H9 (cell line): Measurements from ENCODE around the gene CREG1. TPM values are rescaled to one million over a fixed set of nuclear protein-coding genes. Genes with fewer than 3 reads are reported as not detected.

Experiments used
- DNase-seq: peaks from one replicate; pipeline ENCODE4 v3.0.0-alpha.2; 2017
- H2AFZ ChIP-seq: one replicate; pipeline ENCODE4 v1.6.1; 2013; ENCODE audit warnings: mild to moderate bottlenecking, low read length, control low read depth, moderate library complexity
- H2AK5ac ChIP-seq: 2 replicates; pipeline ENCODE4 v1.6.1; 2013; ENCODE audit warnings: low read length, control low read depth, mixed read lengths; ENCODE audit not compliant: insufficient read length
- H2BK120ac ChIP-seq: one replicate; pipeline ENCODE4 v1.6.1; 2013; ENCODE audit warnings: low read depth, mild to moderate bottlenecking, low read length, control low read depth, inconsistent platforms; ENCODE audit not compliant: poor library complexity, severe bottlenecking
- H2BK12ac ChIP-seq: 2 replicates; pipeline ENCODE4 v1.6.1; 2013; ENCODE audit warnings: low read length, control low read depth, mixed read lengths, low read depth; ENCODE audit not compliant: insufficient read length
- H2BK15ac ChIP-seq: 2 replicates; pipeline ENCODE4 v1.6.1; 2013; ENCODE audit warnings: low read depth, low read length, control low read depth
- H2BK20ac ChIP-seq: one replicate; pipeline ENCODE4 v1.6.1; 2013; ENCODE audit warnings: low read depth, mild to moderate bottlenecking, low read length, control low read depth, inconsistent platforms; ENCODE audit not compliant: poor library complexity, severe bottlenecking
- H2BK5ac ChIP-seq: 2 replicates; pipeline ENCODE4 v1.6.1; 2013; ENCODE audit warnings: low read length, control low read depth, mixed read lengths; ENCODE audit not compliant: insufficient read length
- H3K14ac ChIP-seq: 2 replicates; pipeline ENCODE4 v1.6.1; 2013; ENCODE audit warnings: low read length, control low read depth; ENCODE audit not compliant: insufficient read depth
- H3K18ac ChIP-seq: 2 replicates; pipeline ENCODE4 v1.6.1; 2013; ENCODE audit warnings: low read depth, mild to moderate bottlenecking, mixed read lengths, low read length, control low read depth; ENCODE audit not compliant: insufficient read length
- H3K23ac ChIP-seq: 2 replicates; pipeline ENCODE4 v1.6.1; 2013; ENCODE audit warnings: low read length, control low read depth, mixed read lengths, low read depth; ENCODE audit not compliant: insufficient read length
- H3K23me2 ChIP-seq: 2 replicates; pipeline ENCODE4 v1.6.1; 2013; ENCODE audit warnings: low read depth, mild to moderate bottlenecking, mixed read lengths, low read length, control low read depth; ENCODE audit not compliant: insufficient read length, poor library complexity, severe bottlenecking
- H3K27ac ChIP-seq: 2 replicates; pipeline ENCODE4 v1.5.1; 2013; ENCODE audit warnings: low read length, control low read depth, mixed read lengths, low read depth; ENCODE audit not compliant: insufficient read length
- H3K27me3 ChIP-seq: 2 replicates; pipeline ENCODE4 v1.6.1; 2013; ENCODE audit warnings: low read length, control low read depth, inconsistent platforms; ENCODE audit not compliant: insufficient read depth
- H3K4ac ChIP-seq: 2 replicates; pipeline ENCODE4 v1.6.1; 2013; ENCODE audit warnings: low read depth, mild to moderate bottlenecking, control low read depth, inconsistent platforms, low read length, moderate library complexity
- H3K4me1 ChIP-seq: 2 replicates; pipeline ENCODE4 v1.6.1; 2013; ENCODE audit warnings: low read length, control low read depth, inconsistent platforms; ENCODE audit not compliant: insufficient read depth
- H3K4me2 ChIP-seq: 2 replicates; pipeline ENCODE4 v1.6.1; 2013; ENCODE audit warnings: low read length, control low read depth, mixed read lengths; ENCODE audit not compliant: insufficient read length, insufficient read depth
- H3K56ac ChIP-seq: 2 replicates; pipeline ENCODE4 v1.6.1; 2013; ENCODE audit warnings: low read depth, mild to moderate bottlenecking, mixed read lengths, low read length, control low read depth; ENCODE audit not compliant: insufficient read length
- H3K79me1 ChIP-seq: 2 replicates; pipeline ENCODE4 v1.6.1; 2013; ENCODE audit warnings: low read depth, mild to moderate bottlenecking, moderate library complexity, low read length, control low read depth, inconsistent platforms; ENCODE audit not compliant: insufficient read depth, poor library complexity, severe bottlenecking
- H3K79me2 ChIP-seq: 2 replicates; pipeline ENCODE4 v1.6.1; 2013; ENCODE audit warnings: low read length, control low read depth, inconsistent platforms; ENCODE audit not compliant: insufficient read depth
- H3K9ac ChIP-seq: 2 replicates; pipeline ENCODE4 v1.6.1; 2013; ENCODE audit warnings: low read length, control low read depth, mixed read lengths; ENCODE audit not compliant: insufficient read length; ENCODE audit errors: extremely low read depth
- H3K9me3 ChIP-seq: one replicate; pipeline ENCODE4 v1.6.1; 2013; ENCODE audit warnings: low read depth, low read length, inconsistent platforms; ENCODE audit not compliant: control insufficient read depth
- H3T11ph ChIP-seq: one replicate; pipeline ENCODE4 v1.6.1; 2013; ENCODE audit warnings: mild to moderate bottlenecking, low read length, control low read depth, inconsistent platforms
- H4K20me1 ChIP-seq: one replicate; pipeline ENCODE4 v1.6.1; 2013; ENCODE audit not compliant: control insufficient read depth, insufficient read length, insufficient read depth
- H4K5ac ChIP-seq: 2 replicates; pipeline ENCODE4 v1.6.1; 2013; ENCODE audit warnings: low read depth, mild to moderate bottlenecking, mixed read lengths, low read length, control low read depth; ENCODE audit not compliant: insufficient read length
- H4K8ac ChIP-seq: replicated peaks from 2 replicates; pipeline ENCODE4 v1.6.1; 2013; ENCODE audit warnings: low read length, control low read depth, mixed read lengths, low read depth; ENCODE audit not compliant: insufficient read length
- H4K91ac ChIP-seq: 2 replicates; pipeline ENCODE4 v1.6.1; 2013; ENCODE audit warnings: low read depth, mild to moderate bottlenecking, moderate library complexity, mixed read lengths, low read length, control low read depth; ENCODE audit not compliant: insufficient read length
- H3K27ac Mint-ChIP-seq, 3 experiments: 2 replicates in 2 of 3; 3 replicates in 1 of 3; pipeline ENCODE4 v1.8.0; 2020 to 2021; ENCODE audit warnings: mixed read lengths in 3 of 3, mild to moderate bottlenecking in 1 of 3, moderate library complexity in 1 of 3
- H3K27me3 Mint-ChIP-seq: 2 replicates; pipeline ENCODE4 v1.8.0; 2021; ENCODE audit warnings: low read depth, mild to moderate bottlenecking, moderate library complexity, mixed read lengths
- H3K36me3 Mint-ChIP-seq, 3 experiments: 2 replicates in 2 of 3; 3 replicates in 1 of 3; pipeline ENCODE4 v1.8.0; 2020 to 2021; ENCODE audit warnings: low read depth in 3 of 3, mixed read lengths in 3 of 3; ENCODE audit not compliant: insufficient read depth in 1 of 3
- H3K4me1 Mint-ChIP-seq, 2 experiments: 2 replicates each; pipeline ENCODE4 v1.8.0; 2020; ENCODE audit warnings: mixed read lengths in 2 of 2
- H3K4me3 Mint-ChIP-seq, 2 experiments: 2 replicates in 1 of 2; 3 replicates in 1 of 2; pipeline ENCODE4 v1.8.0; 2020 to 2021; ENCODE audit warnings: mild to moderate bottlenecking in 2 of 2, mixed read lengths in 2 of 2, moderate library complexity in 1 of 2
- H3K9me3 Mint-ChIP-seq, 2 experiments: 2 replicates in 1 of 2; 3 replicates in 1 of 2; pipeline ENCODE4 v1.8.0; 2020; ENCODE audit warnings: mild to moderate bottlenecking in 2 of 2, mixed read lengths in 2 of 2, moderate library complexity in 1 of 2
- WGBS: extraction: QIAGEN DNeasy Blood & Tissue Kit; methylation state at CpG from one replicate; pipeline ENCODE4 v1.1.7; 2013; ENCODE audit warnings: missing lambda C conversion rate, low lambda C conversion rate, mixed read lengths; ENCODE audit not compliant: insufficient read length; ENCODE audit errors: extremely low coverage; 5-methylcytosine and 5-hydroxymethylcytosine counted together
- total RNA-seq: library from RNA; stranded (reverse); gene quantifications from 2 replicates; pipeline ENCODE4 v1.2.1, GENCODE V29; 2021
- TF ChIP-seq, protein P1 (sequence below): fragments of 200-600 bp; sonication (generic); conservative IDR thresholded peaks from 3 replicates; pipeline ENCODE4 v1.8.0; 2021; ENCODE audit warnings: antibody characterized with exemption, mild to moderate bottlenecking

Gene CREG1
- total RNA-seq, 1 experiment from 2014 or later: 19.8 TPM

DNA sequence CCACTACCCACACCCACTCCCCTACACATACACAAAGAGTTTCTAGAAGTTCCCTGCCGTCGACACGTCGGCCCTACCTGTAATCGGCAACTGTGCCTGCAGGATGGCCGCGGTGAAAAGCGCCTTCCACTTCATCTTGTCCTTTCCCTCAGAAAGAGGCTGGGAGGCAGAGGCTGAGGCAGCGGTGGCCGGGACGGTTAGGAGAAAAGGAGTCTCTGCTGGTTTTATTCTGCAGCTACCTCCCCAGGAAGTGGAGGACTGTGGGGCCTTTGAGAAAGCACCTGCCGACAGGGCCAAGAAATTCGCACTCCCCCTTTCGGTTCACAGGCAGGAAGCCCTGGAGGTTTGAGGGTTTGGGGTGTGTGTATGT is 35.2 kb downstream of the CREG1 start, which contains the start of gene CD247:
TSS of gene CD247 (minus strand) at position 199 of the 370 bp plus-strand sequence. CDS start at position 135, 64 bp downstream.
- H3K27me3 Mint-ChIP-seq: no peaks in the 10 kb centered on the region; the same call in 1 of the 2 replicates
- no peaks in the 10 kb centered on the region for H3K27me3 ChIP-seq
- no peak within 1 kb of the TSS for H3K27ac Mint-ChIP-seq

More for the DNA sequence above, 35.2 kb downstream of the CREG1 start, which contains the start of gene CD247:
- no peak for DNase-seq
- H2AK5ac ChIP-seq: no peak within 1 kb of the TSS
- no CpG with 5 or more reads among the region's 14 CpGs for WGBS
- H3K79me1 ChIP-seq: no peaks in the 10 kb centered on the region
- no peak within 1 kb of the TSS for H3T11ph ChIP-seq
- Mint-ChIP-seq H3K4me3 (no peak within 1 kb of the TSS), H3K36me3 (no peaks in the 10 kb centered on the region), H3K4me1 (peaks cover 0 to 6% of the 10 kb centered on the region in 2 experiments; a peak in 2 of 4 replicates), H3K9me3 (no peaks in the 10 kb centered on the region)
- no peaks in the 10 kb centered on the region for H3K9me3 ChIP-seq
- H3K18ac ChIP-seq: no peak within 1 kb of the TSS
- H2BK12ac ChIP-seq: no peak within 1 kb of the TSS
- no peak within 1 kb of the TSS; the same call in 1 of the 2 replicates for H3K14ac ChIP-seq
- no peak within 1 kb of the TSS for H2BK5ac ChIP-seq
- no peak within 1 kb of the TSS for H4K5ac ChIP-seq
- H3K4me2 ChIP-seq: no peak within 1 kb of the TSS
- no peak within 1 kb of the TSS for H2BK120ac ChIP-seq
- H2BK20ac ChIP-seq: no peak within 1 kb of the TSS
- no peak within 1 kb of the TSS for H3K4ac ChIP-seq
- no peak within 1 kb of the TSS for H3K23ac ChIP-seq
- no peaks in the 10 kb centered on the region for H3K79me2 ChIP-seq
- H3K23me2 ChIP-seq: no peaks in the 10 kb centered on the region
- no peak within 1 kb of the TSS for H4K91ac ChIP-seq
- no peak within 1 kb of the TSS for H2BK15ac ChIP-seq
- no peaks in the 10 kb centered on the region for H4K20me1 ChIP-seq
- H4K8ac ChIP-seq: no peak within 1 kb of the TSS
- TF ChIP-seq, protein P1, sequence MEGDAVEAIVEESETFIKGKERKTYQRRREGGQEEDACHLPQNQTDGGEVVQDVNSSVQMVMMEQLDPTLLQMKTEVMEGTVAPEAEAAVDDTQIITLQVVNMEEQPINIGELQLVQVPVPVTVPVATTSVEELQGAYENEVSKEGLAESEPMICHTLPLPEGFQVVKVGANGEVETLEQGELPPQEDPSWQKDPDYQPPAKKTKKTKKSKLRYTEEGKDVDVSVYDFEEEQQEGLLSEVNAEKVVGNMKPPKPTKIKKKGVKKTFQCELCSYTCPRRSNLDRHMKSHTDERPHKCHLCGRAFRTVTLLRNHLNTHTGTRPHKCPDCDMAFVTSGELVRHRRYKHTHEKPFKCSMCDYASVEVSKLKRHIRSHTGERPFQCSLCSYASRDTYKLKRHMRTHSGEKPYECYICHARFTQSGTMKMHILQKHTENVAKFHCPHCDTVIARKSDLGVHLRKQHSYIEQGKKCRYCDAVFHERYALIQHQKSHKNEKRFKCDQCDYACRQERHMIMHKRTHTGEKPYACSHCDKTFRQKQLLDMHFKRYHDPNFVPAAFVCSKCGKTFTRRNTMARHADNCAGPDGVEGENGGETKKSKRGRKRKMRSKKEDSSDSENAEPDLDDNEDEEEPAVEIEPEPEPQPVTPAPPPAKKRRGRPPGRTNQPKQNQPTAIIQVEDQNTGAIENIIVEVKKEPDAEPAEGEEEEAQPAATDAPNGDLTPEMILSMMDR: no peak
- H3K9ac ChIP-seq: no peak within 1 kb of the TSS
- H3K27ac ChIP-seq: no peak within 1 kb of the TSS
- no peaks in the 10 kb centered on the region for H3K4me1 ChIP-seq
- H3K56ac ChIP-seq: no peak within 1 kb of the TSS
- no peak within 1 kb of the TSS for H2AFZ ChIP-seq
